Caco-2 (cell line): ENCODE data around the gene PTN. TPM values are rescaled to one million over a fixed set of nuclear protein-coding genes. Genes with fewer than 3 reads are reported as not detected.

Experiments
- BruUV-seq: library from RNA; stranded (reverse); fragments of 400-500 nt; replicated peaks from 2 replicates; lab custom pipeline; 2021; lab: Mats Ljungman, UMichigan
- CTCF ChIA-PET: fragments of 300-600 bp; sonication (Branson Sonifier 250); formaldehyde crosslinking; loops from one replicate; lab custom pipeline; 2022; ENCODE audit warnings: antibody characterized with exemption; lab: Charles Lee
- POLR2A ChIA-PET: fragments of 300-600 bp; sonication (Branson Sonifier 250); formaldehyde crosslinking; loops from one replicate; lab custom pipeline; 2022; ENCODE audit warnings: antibody characterized with exemption; lab: Charles Lee
- DNase-seq, 2 experiments: peaks; one replicate each; pipeline versions ENCODE4 v3.0.0 to v3.0.0-alpha.2; 2020 to 2022
- H3K27me3 ChIP-seq: replicated peaks from 2 replicates; pipeline ENCODE4 v1.6.0; 2011; ENCODE audit warnings: low read length; ENCODE audit not compliant: control insufficient read depth, insufficient read depth
- H3K36me3 ChIP-seq: 2 replicates; pipeline ENCODE4 v1.5.1; 2011; ENCODE audit warnings: low read length; ENCODE audit not compliant: control insufficient read depth, insufficient read depth
- H3K4me1 ChIP-seq: fragments of 250-450 bp; sonication (Bioruptor Pico); 2 replicates; pipeline ENCODE4 v1.5.1; 2020; ENCODE audit warnings: mild to moderate bottlenecking
- H3K4me3 ChIP-seq: 2 replicates; pipeline ENCODE4 v1.5.1; 2011; ENCODE audit warnings: low read depth, mild to moderate bottlenecking, control low read depth, low read length
- H3K9me3 ChIP-seq: fragments of 250-450 bp; sonication (Bioruptor Pico); 2 replicates; pipeline ENCODE4 v1.5.1; 2020; ENCODE audit warnings: mild to moderate bottlenecking, moderate library complexity
- H3K27ac Mint-ChIP-seq: one replicate; pipeline ENCODE4 v1.8.0; 2022; ENCODE audit warnings: mixed read lengths; ENCODE audit not compliant: unreplicated experiment
- H3K27me3 Mint-ChIP-seq: one replicate; pipeline ENCODE4 v1.8.0; 2022; ENCODE audit warnings: mixed read lengths; ENCODE audit not compliant: insufficient read depth, unreplicated experiment
- H3K36me3 Mint-ChIP-seq: one replicate; pipeline ENCODE4 v1.8.0; 2022; ENCODE audit warnings: mild to moderate bottlenecking, mixed read lengths; ENCODE audit not compliant: insufficient read depth, unreplicated experiment
- H3K4me1 Mint-ChIP-seq: one replicate; pipeline ENCODE4 v1.8.0; 2022; ENCODE audit warnings: low read depth, mixed read lengths; ENCODE audit not compliant: unreplicated experiment
- H3K4me3 Mint-ChIP-seq: one replicate; pipeline ENCODE4 v1.8.0; 2022; ENCODE audit warnings: mild to moderate bottlenecking, moderate library complexity, mixed read lengths; ENCODE audit not compliant: unreplicated experiment
- H3K9me3 Mint-ChIP-seq: one replicate; pipeline ENCODE4 v1.8.0; 2022; ENCODE audit warnings: mixed read lengths; ENCODE audit not compliant: unreplicated experiment
- CTCF ChIP-seq, 2 experiments: fragments of 200-600 bp in 1 of 2; IDR thresholded peaks; 1 replicate in 1 of 2; 2 replicates in 1 of 2; pipeline versions ENCODE4 v1.5.1 to v1.8.0; 2011 to 2022; ENCODE audit warnings: antibody characterized with exemption in 1 of 2, control low read depth in 1 of 2, inconsistent platforms in 1 of 2, low read depth in 1 of 2, low read length in 1 of 2, mild to moderate bottlenecking in 1 of 2, moderate library complexity in 1 of 2; ENCODE audit not compliant: insufficient read depth in 1 of 2, severe bottlenecking in 1 of 2, unreplicated experiment in 1 of 2
- intact Hi-C: fragments of 100-400 bp; cut with micrococcal nuclease; formaldehyde crosslinking; loops from one replicate; pipeline ENCODE4 v1.10.0; 2022; ENCODE audit not compliant: unreplicated experiment
- total RNA-seq: library from RNA; stranded (reverse); gene quantifications from 2 replicates; pipeline ENCODE4 v1.2.3, GENCODE V29; 2022

Gene PTN
- total RNA-seq, 1 experiment from 2014 or later, result 4.3 TPM

- BruUV-seq, result no TSS peak
- CTCF ChIA-PET, result no interaction called here
These were observed 134.2 kb downstream of the PTN start for GRCh38 chr7:137209151-137209817.

GRCh38 chr7:137206770-137207169, 136.8 kb downstream of the PTN start:
- CTCF ChIA-PET, result no interaction called here
- Mint-ChIP-seq H3K27me3 (no peaks in the 10 kb centered on the region), H3K4me1 (no peaks in the 10 kb centered on the region), H3K36me3 (no peaks in the 10 kb centered on the region), H3K9me3 (peaks cover 13% of the 10 kb centered on the region), H3K4me3 (no peak overlapping the region), H3K27ac (no peak overlapping the region)
- Histone ChIP-seq H3K4me1 (no peaks in the 10 kb centered on the region), H3K36me3 (no peaks in the 10 kb centered on the region), H3K9me3 (0 out of 2 replicates have a peak, but pooled peaks cover 4% of the 10 kb centered on the region), H3K4me3 (no peak overlapping the region), H3K27me3 (no peaks in the 10 kb centered on the region)
- BruUV-seq, result no TSS peak
- no peak for TF ChIP-seq CTCF (IDR thresholded peaks at IDR 0.05; ENCODE audit: insufficient read depth in 1 of 2, low read depth in 1 of 2, low read length in 1 of 2, severe bottlenecking in 1 of 2, unreplicated experiment in 1 of 2)
- intact Hi-C loops, result no loop called here
- POLR2A ChIA-PET, result no interaction called here
- DNase-seq, result no peak

More at GRCh38 chr7:137209151-137209817, 134.2 kb downstream of the PTN start:
- H3K4me3 Mint-ChIP-seq, result no peak overlapping the region
- POLR2A ChIA-PET, result no interaction called here
- no peaks in the 10 kb centered on the region for H3K27me3 ChIP-seq
- no peaks in the 10 kb centered on the region for H3K4me1 ChIP-seq
- no peak for TF ChIP-seq CTCF (IDR thresholded peaks at IDR 0.05; ENCODE audit: insufficient read depth in 1 of 2, low read depth in 1 of 2, low read length in 1 of 2, severe bottlenecking in 1 of 2, unreplicated experiment in 1 of 2)
- H3K36me3 Mint-ChIP-seq, result no peaks in the 10 kb centered on the region
- no peak overlapping the region for H3K4me3 ChIP-seq
- intact Hi-C loops, result no loop called here
- peaks cover 13% of the 10 kb centered on the region for H3K9me3 Mint-ChIP-seq
- H3K36me3 ChIP-seq, result no peaks in the 10 kb centered on the region
- no peaks in the 10 kb centered on the region for H3K27me3 Mint-ChIP-seq
- 0 out of 2 replicates have a peak, but pooled peaks cover 4% of the 10 kb centered on the region for H3K9me3 ChIP-seq
- H3K4me1 Mint-ChIP-seq, result no peaks in the 10 kb centered on the region
- no peak for DNase-seq
- H3K27ac Mint-ChIP-seq, result no peak overlapping the region

- CTCF ChIA-PET, result interaction anchor here (0.7 kb wide), 1 partner anchor 15 kb away, joined by 3 read pairs; no protein-coding TSS in a partner anchor
These were observed 139.3 kb downstream of the PTN start for GRCh38 chr7:137204246-137204645.

More at GRCh38 chr7:137204246-137204645, 139.3 kb downstream of the PTN start:
- H3K9me3 ChIP-seq, result 0 out of 2 replicates have a peak, but pooled peaks cover 4% of the 10 kb centered on the region
- no peak for TF ChIP-seq CTCF (IDR thresholded peaks at IDR 0.05; ENCODE audit: insufficient read depth in 1 of 2, low read depth in 1 of 2, low read length in 1 of 2, severe bottlenecking in 1 of 2, unreplicated experiment in 1 of 2)
- no peak overlapping the region for H3K4me3 Mint-ChIP-seq
- no peak overlapping the region for H3K27ac Mint-ChIP-seq
- no peak for DNase-seq
- no peaks in the 10 kb centered on the region for H3K36me3 Mint-ChIP-seq
- H3K9me3 Mint-ChIP-seq, result peaks cover 13% of the 10 kb centered on the region
- no peaks in the 10 kb centered on the region for H3K27me3 ChIP-seq
- intact Hi-C loops, result no loop called here
- POLR2A ChIA-PET, result no interaction called here
- no peaks in the 10 kb centered on the region for H3K4me1 ChIP-seq
- no peaks in the 10 kb centered on the region for H3K4me1 Mint-ChIP-seq
- H3K27me3 Mint-ChIP-seq, result no peaks in the 10 kb centered on the region
- no TSS peak for BruUV-seq
- H3K36me3 ChIP-seq, result no peaks in the 10 kb centered on the region
- no peak overlapping the region for H3K4me3 ChIP-seq
